Fibroblast of upper back skin (primary cell): Measurements from ENCODE around the gene MCF2L.

Source experiments
- DNase-seq: peaks from one replicate; pipeline ENCODE4 v3.0.0-alpha.2; 2013

The MCF2L gene

GRCh38 chr13:112951674-112952371 is 17.2 kb upstream of the MCF2L start:
- DNase-seq, result no peak

DNA sequence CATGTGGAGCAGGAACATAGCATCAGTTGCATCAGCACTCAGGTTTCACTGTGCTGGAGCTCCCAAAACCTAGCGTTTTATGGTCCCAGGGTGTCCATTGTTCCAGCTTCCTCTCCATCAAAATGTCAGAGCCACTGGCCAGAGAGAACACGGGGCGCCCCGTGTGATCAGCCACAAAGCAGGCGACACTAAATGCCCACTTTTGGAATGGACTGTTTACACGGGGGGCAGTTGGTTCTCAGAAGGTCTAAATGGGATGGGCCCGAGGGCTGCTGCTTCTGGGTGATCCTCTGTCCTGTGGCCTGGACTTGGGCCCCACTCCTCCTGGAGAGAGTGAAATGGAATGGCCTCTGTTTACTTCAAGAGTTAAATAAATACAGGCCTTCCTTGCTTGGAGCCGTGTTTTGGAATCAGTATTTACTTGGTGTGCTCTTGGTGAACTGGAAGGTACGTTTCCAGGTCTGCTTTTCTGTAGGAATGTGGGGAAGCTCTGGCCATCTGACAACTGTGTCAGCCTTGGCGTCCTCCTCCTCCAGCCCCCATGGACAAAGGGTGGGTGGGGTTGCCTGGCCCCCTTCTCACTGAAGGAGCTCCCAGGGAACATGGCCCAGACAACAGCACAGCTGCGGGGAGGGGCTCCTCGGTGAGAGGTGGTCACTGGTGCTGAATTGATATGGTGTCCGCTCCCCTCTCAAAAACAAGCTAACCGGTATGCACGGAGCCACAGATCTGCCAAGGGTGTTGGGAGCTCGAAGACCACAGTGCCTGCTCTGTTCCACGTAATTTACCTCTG is 16.1 kb upstream of the MCF2L start:
- DNase-seq, result no peak

GRCh38 chr13:112953591-112954487 is 15.2 kb upstream of the MCF2L start:
- no peak for DNase-seq

DNA sequence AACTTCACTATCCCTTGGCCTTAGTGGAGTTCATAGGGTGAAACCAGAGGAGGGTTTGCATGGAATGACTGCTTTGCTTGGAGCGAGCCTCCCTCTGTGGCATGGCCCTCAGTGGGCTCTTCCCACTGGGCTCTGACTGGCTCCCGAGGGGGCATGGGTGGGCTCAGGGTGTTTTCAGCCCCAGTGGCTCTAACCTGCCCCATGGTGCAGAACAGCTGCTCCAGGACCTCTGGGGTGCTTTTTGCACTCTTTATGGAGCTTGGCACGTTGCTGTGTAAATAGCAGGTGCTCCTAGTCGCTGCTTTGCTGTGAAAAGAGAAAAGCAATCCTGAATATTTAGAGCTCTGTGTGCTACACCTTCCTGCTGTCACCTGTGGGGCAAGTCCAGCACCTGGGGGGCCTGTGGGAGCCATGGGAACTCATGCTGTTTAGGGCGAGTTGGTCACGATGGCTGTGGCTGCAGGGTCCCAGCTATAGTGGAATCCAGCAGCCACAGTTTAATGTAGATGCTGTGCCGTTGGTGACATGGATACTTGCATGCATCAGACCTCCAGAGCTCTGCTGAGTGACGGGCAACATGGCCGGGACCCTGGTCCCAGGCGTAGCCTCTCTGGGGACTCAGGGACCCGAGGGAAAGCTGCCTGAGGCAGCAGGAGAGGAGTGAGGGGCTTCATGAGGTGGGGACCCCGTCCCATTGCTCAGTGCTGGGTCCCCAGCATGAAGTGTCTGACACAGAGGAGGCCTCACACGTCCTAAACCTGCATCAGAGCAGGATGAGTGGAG is 14.3 kb upstream of the MCF2L start:
- no peak for DNase-seq

DNA sequence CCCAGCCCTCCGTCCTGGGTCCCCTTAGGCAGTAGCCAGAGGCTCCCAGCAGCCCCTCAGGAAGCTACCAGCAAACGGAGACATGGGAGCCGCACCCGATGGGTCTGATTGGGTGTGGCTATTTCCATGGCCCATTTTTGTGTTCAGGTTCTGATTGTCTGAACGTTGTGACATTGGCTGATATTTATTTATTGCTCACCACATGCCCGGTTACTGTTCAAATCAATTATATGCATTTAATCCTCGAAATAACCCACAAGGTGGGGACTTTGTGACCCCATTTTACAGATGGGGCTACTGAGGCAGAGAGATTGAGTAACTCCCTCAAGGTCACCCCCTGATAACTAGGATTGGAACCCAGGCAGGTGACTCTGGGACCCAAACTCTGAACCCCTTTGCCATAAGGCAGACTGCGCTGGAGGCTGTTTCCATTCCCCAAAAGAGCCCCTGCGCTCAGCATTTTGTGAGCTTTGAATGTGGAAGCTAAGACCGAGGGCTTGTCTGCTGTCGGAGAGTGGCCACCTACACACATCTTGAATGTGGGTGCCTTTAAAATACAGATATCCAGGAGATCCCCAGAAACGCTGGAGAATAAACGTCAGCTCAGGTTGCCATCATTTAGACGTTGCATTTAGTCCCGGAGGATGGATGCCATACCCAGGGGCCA is 13.6 kb upstream of the MCF2L start:
- DNase-seq, result no peak

DNA sequence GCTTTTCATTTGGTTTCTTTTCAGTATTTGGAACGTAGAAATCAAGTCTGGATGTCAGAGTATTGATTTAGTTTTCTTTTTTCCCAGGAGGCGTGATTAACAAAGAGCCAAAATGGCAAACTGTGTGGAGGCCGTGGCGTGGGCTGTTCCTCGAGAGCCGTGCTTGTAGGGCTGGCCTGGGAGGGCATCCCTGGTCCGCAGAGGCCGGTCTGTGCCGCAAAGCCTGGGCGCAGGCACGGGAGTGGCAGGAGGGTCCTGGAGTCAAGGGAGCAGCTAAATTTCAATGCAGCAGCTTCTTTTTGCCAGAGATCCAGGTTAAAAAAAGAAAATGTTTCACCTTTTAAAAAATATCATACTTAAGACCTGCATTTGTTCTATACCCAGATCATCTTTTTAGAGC is 13.1 kb upstream of the MCF2L start:
- DNase-seq, result no peak

DNA sequence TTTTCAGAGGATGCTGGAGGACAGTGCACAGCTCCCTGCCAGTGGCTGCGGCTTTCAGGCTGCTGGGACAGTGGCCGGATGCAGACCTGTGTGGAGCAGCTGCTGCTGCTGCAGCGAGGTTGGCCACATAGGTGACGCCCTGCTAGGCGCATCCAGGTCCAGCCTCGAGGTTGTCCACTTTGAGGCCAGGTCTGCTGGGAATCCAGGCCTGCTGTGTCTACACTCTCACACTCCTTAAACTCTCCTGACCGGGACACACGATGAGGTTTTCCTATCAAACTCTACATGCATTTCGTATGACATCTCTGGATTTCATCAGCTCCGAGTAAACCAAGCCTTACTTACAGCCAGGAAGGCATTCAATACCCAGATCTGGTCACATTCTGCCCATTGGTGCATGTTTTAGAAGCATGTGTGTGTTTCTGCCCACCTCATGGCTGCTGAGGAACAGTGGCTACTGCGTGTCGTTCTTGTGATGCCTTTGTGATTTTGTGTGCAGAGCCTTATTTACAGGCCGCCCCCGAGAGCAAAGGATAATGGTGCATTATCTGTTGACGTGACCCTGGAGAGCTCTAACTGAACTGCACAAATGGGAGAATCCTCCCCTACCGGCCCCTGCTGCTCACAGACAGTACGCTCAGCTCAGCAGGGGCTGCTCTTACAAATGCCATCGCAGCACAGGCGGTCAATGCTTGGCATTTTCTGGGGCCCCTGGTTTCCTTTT is 12.3 kb upstream of the MCF2L start:
- peak; percentile 17 for DNase-seq

DNA sequence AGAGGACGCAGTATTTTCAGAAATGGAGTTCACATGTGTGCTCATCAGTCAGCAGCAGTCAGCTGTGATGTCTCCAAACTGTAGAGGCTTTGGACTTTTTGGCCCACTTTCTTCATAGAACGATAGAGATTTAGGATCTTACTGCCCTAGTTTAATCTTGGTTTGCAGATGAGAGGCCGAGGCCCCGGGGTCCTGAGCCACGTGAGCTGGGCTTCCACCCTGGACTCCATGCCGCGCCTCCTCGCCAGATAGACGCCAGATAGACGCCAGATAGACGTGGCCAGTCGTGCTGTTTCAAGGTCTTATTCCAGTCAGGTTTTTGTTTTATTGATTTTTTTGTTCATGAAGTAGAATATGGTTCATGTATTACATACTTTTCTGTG is 11.7 kb upstream of the MCF2L start:
- no peak for DNase-seq

- DNase-seq, result no peak
These were observed 10.7 kb upstream of the MCF2L start for GRCh38 chr13:112958127-112958989.

- DNase-seq, result no peak
These were observed 9.8 kb upstream of the MCF2L start for GRCh38 chr13:112959206-112959605.

DNA sequence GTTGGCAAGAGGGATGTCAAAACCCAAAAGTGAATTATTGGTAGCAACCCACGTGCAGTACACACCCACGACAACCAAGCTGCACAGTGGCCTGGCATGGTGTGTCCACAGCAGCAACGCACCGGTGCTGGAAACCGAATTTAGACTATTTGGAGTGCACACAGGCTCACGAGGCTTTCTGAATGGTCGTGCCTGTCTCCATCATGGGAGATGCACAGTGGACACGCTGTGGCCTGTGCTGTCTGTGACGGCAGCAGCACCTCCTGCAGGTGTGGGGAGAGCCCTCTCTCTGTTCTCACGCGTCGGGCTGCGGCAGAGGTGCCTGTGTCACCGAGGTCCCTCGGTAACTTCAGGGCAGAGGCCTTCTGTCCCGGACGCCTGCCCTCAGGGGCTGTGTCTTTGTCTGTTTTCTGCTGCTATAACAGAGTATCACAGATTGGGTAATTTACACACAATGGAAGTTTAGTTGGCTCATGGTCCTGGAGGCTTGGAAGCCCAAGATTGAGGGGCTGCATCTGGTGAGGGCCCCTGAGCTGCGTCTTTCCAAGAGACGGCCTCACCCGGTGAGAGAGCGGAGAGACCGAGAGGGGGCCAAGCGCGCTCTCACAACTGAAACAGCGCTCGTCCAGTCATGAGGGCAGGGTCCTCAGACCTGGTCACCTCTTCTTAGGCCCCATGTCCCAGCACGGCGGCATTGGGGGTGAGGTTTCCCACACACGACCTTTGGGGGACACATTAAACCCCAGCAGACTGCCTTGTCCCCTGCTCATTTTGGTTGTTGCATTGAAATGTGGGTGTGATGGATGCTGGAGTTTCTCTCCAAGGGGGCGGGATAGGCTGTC is 9.1 kb upstream of the MCF2L start:
- DNase-seq, result no peak

GRCh38 chr13:112960706-112961105 is 8.3 kb upstream of the MCF2L start:
- DNase-seq, result no peak

GRCh38 chr13:112961457-112962369 is 7.3 kb upstream of the MCF2L start:
- DNase-seq, result no peak

- DNase-seq, result no peak
These were observed 6.6 kb upstream of the MCF2L start for GRCh38 chr13:112962396-112962795.

DNA sequence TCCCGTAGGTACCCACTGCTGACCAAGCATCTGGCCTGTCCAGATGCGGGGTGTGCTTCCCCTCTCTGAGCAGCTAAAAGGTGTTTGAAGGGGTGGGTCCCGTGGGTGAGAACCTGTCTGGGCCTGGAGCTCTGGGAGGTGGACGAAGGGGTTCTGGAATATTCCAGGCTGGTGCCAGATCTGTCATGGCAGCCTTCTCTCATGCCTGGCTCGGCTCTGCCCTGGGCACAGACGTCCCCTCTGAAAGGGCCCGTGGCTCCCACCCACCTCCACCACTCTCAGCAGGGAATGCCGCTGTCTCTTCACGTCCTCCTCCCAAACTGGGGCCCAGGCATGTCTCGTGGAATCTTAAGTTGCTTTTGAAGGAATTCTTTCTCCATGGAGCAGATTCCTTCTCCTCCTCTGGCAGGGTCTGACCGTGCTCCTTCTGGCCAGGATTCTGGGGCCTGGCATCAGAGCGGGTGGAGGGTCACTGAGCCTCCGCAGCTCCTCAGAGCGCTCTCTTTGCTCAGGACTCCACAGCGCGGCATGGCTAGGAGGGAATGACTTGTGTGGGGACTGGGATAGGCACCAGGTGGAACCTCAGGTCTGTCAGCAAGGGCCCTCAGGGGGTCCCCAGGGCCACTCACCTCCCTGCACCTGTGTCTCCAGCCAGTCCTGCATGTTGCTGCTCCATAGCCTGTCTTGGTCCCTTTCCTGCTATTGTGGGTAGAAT is 5.9 kb upstream of the MCF2L start:
- DNase-seq, result no peak

DNA sequence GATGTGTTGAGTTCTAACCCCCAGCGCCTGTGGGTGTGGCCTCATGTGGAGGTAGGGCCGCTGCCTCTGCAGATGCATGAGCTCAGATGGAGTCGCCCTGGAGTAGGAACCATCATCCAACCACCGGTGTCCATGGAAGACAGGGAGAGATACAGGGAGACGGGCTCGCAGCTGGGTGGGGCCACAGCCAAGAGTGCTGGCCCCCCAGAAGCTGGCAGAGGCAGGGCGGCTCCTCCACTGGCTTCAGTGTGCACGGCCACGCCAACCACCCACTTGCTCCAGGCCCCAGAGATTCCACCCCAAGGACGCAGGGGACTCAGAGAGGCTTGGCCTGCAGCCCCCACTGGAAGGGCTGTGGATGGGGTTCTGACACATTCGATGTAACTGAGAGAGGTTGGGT is 5.4 kb upstream of the MCF2L start:
- DNase-seq, result no peak

- DNase-seq, result no peak
These were observed 4.0 kb upstream of the MCF2L start for GRCh38 chr13:112964971-112965492.
